ENCODE data around the gene LPAR2. TPM values are rescaled to one million over a fixed set of nuclear protein-coding genes. Genes with fewer than 3 reads are reported as not detected.

The LPAR2 gene
- total RNA-seq, 1 experiment from 2014 or later = 26.6 TPM

DNA sequence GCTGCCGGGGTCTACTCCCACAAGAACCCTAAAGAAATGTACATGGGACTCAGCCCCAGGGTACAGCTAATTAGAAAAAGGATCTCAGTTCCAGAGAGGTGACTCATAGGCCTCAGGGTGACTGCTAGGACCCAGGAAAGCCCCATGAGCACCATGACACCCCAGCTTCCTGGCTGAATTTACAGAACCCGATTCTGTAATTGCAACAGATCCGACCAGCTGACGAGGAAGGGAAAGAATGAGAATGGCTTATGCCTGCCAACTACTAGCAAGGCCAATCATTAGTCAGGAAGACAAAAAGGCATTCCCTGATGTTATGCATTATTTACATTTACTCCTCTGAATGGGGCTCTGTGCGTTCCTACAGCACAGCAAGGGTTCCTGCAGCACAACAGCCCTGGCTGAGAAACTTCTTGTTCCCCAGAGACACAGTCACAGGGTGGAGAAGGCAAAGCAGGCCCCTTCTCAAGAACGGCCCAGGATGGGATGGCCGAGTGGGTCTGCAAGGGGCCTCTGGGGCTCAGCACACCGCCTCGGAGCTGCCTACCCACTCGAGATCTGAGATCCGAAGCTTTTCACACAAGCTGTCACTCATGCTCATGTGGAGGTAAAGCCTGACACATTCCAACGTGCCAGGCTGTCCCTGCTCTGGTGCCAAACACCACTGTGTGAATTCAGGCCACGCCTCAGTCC lies 36.7 kb downstream of the LPAR2 start:
- Histone ChIP-seq H3K4me2 (ENCODE audit: low read length) (peak overlapping the region; percentile 70), H2AFZ (ENCODE audit: low read length) (no peak overlapping the region), H3F3A (ENCODE audit: low read length, unreplicated experiment) (no peaks in the 10 kb centered on the region), H3K36me3 (ENCODE audit: low read depth, low read length) (0 out of 2 replicates have a peak, but pooled peaks cover 10% of the 10 kb centered on the region), H3K9ac (ENCODE audit: low read length) (peak overlapping the region; percentile 65), H3K27ac (ENCODE audit: low read length) (peak overlapping the region; percentile 90), H3K9me3 (ENCODE audit: low read length) (no peaks in the 10 kb centered on the region), H3K79me2 (ENCODE audit: low read length) (no peaks in the 10 kb centered on the region), H3K4me1 (ENCODE audit: insufficient read depth, low read length) (peaks cover 39% of the 10 kb centered on the region), H3K4me3 (ENCODE audit: low read length) (no peak overlapping the region; the same call in 1 of the 2 replicates), H4K20me1 (ENCODE audit: low read length) (no peaks in the 10 kb centered on the region), H3K9me2 (replicated peaks; ENCODE audit: low read length) (no peaks in the 10 kb centered on the region), H3K27me3 (ENCODE audit: low read length) (no peaks in the 10 kb centered on the region)
- ChIA-PET CTCF (no interaction called here), POLR2A (ENCODE audit: unreplicated experiment) (interaction anchor here (0.6 kb wide), 2 partner anchors 22 to 66 kb away, joined by 3 to 4 read pairs; no protein-coding TSS in a partner anchor)
- no TSS peak for BruUV-seq (replicated peaks)
- TF ChIP-seq, protein P1, sequence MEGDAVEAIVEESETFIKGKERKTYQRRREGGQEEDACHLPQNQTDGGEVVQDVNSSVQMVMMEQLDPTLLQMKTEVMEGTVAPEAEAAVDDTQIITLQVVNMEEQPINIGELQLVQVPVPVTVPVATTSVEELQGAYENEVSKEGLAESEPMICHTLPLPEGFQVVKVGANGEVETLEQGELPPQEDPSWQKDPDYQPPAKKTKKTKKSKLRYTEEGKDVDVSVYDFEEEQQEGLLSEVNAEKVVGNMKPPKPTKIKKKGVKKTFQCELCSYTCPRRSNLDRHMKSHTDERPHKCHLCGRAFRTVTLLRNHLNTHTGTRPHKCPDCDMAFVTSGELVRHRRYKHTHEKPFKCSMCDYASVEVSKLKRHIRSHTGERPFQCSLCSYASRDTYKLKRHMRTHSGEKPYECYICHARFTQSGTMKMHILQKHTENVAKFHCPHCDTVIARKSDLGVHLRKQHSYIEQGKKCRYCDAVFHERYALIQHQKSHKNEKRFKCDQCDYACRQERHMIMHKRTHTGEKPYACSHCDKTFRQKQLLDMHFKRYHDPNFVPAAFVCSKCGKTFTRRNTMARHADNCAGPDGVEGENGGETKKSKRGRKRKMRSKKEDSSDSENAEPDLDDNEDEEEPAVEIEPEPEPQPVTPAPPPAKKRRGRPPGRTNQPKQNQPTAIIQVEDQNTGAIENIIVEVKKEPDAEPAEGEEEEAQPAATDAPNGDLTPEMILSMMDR (conservative IDR thresholded peaks at IDR 0.05; ENCODE audit: low read depth, low read length) = no peak
- TF ChIP-seq EZH2 (IDR thresholded peaks at IDR 0.05; ENCODE audit: low read length, unreplicated experiment) (no peak), EZH2phosphoT487 (IDR thresholded peaks at IDR 0.05; ENCODE audit: borderline replicate concordance, low read length) (no peak)
- intact Hi-C loops (cut with micrococcal nuclease) = no loop called here
- ATAC-seq (peak; percentile 80), DNase-seq (peak; percentile 95)

DNA sequence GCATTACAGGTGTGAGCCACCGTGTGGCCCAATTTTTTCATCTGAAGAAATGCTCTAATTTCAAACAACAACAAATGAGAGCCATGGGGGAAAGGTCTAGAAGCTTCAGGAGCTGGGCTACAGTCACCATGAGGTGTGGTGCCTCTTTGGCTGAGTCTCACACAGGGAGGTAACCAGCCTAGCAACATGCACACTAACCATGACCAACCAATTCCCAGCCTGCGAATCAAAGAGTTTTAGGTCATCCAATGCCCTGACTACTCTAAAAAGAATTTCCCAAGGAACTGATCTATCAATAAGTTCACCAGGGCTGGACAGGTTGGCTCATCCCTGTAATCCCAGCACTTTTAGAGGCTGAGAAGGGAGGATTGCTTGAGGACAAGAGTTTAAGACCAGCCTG lies 39.5 kb downstream of the LPAR2 start:
- POLR2A ChIA-PET (ENCODE audit: unreplicated experiment) = no interaction called here
- no TSS peak for BruUV-seq (replicated peaks)

More for the DNA sequence above, 39.5 kb downstream of the LPAR2 start:
- intact Hi-C loops (cut with micrococcal nuclease) = no loop called here
- TF ChIP-seq EZH2 (IDR thresholded peaks at IDR 0.05; ENCODE audit: low read length, unreplicated experiment) = no peak
- no peak for TF ChIP-seq EZH2phosphoT487 (IDR thresholded peaks at IDR 0.05; ENCODE audit: borderline replicate concordance, low read length)
- TF ChIP-seq, protein P1 (conservative IDR thresholded peaks at IDR 0.05; ENCODE audit: low read depth, low read length) = no peak
- H3K79me2 ChIP-seq (ENCODE audit: low read length) = no peaks in the 10 kb centered on the region
- H3K36me3 ChIP-seq (ENCODE audit: low read depth, low read length) = 0 out of 2 replicates have a peak, but pooled peaks cover 8% of the 10 kb centered on the region
- H3K4me2 ChIP-seq (ENCODE audit: low read length) = no peak overlapping the region
- H3K9me2 ChIP-seq (replicated peaks; ENCODE audit: low read length) = no peaks in the 10 kb centered on the region
- DNase-seq = peak; percentile 50
- CTCF ChIA-PET = no interaction called here
- ATAC-seq = no peak
- H2AFZ ChIP-seq (ENCODE audit: low read length) = no peak overlapping the region
- no peak overlapping the region for H3K4me3 ChIP-seq (ENCODE audit: low read length)
- H3K9me3 ChIP-seq (ENCODE audit: low read length) = no peaks in the 10 kb centered on the region
- H3K27ac ChIP-seq (ENCODE audit: low read length) = no peak overlapping the region
- no peak overlapping the region for H3K9ac ChIP-seq (ENCODE audit: low read length)
- no peaks in the 10 kb centered on the region for H3F3A ChIP-seq (ENCODE audit: low read length, unreplicated experiment)
- H3K27me3 ChIP-seq (ENCODE audit: low read length) = no peaks in the 10 kb centered on the region
- H3K4me1 ChIP-seq (ENCODE audit: insufficient read depth, low read length) = peaks cover 19% of the 10 kb centered on the region
- no peaks in the 10 kb centered on the region for H4K20me1 ChIP-seq (ENCODE audit: low read length)

All from PC-3 (cell line).